Measurements from ENCODE around the gene ATP6V0B. TPM values are rescaled to one million over a fixed set of nuclear protein-coding genes. Genes with fewer than 3 reads are reported as not detected.

The ATP6V0B gene
- total RNA-seq, 1 donor from 2014 or later = 265 TPM

DNA sequence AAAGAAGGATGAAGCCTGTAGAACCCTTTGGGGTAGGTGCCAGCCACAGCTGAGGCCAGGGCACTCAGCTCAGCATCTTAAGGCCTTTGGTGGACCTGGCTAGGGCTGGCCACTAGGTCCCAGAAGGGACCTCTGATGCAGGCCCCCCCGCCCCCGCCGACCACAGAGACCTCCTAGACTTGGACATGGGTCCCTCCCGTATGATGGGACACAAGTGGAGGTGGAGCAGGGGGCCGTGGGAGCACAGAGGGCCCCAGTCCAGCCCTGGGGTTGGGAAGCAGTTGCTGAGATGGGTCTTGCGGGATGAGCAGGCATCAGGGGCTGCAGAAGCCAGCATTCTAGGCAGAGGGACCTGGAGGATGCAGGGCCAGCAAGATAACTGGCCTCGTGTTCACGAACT is 7.5 kb downstream of the ATP6V0B start:
- no peak for FAIRE-seq

GRCh38 chr1:43982808-43983207 is 8.0 kb downstream of the ATP6V0B start:
- FAIRE-seq (no peak), DNase-seq (ENCODE audit: low spot score in 2 of 2) (peak in 1 of 2 donors; percentile 52)

More for the DNA sequence above, 7.5 kb downstream of the ATP6V0B start:
- DNase-seq (ENCODE audit: low spot score in 2 of 2) = no peak

DNA sequence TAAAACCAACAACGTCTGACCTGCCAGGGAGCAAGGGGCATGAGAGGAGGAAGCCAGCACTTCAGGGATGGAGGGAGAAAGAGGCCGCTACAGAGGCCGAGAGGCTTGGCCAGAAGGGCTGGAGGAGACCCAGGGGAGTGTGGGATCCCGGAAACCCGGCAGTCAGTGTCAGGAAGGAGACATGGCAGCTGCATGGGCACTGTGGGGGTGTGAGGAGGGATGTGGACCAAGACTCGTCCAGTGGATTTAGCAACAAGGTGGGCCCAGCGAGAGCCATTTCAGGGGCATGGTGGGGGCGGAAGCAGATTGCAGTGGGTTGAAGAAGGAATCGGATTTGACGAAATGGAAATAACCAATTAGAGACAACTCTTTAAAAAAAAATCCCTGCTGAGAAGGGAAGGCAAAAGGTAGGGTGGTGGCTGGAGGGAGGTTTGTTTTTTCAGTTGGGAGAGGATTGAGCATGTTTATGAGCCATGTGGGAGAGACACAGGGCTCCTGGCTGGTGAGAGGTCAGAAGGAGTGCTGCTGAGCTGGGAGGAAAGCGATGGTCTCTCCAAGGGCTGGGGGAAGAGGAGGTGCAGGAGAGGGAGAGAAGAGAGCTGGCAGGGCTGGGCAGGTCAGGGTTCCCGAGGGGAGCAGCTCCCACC is 8.6 kb downstream of the ATP6V0B start:
- no peak for FAIRE-seq
- peak in 1 of 2 donors; percentile 43 for DNase-seq (ENCODE audit: low spot score in 2 of 2)

DNA sequence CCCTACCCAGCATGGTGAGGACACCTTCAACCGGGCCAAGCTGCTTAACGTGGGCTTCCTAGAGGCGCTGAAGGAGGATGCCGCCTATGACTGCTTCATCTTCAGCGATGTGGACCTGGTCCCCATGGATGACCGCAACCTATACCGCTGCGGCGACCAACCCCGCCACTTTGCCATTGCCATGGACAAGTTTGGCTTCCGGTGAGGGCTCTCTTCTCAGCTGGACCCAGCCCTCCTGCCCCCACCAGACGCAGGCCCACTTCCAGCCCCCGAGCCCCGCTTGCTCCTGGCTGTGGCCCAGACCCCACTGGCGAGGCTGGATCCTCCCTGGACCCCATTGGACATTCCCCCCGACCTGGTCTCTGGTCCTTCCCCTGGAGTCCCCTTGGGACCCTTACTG is 10.1 kb downstream of the ATP6V0B start:
- DNase-seq (ENCODE audit: low spot score in 2 of 2) (no peak), FAIRE-seq (no peak)

GRCh38 chr1:43985984-43986595 is 11.3 kb downstream of the ATP6V0B start:
- FAIRE-seq = no peak
- DNase-seq (ENCODE audit: low spot score in 2 of 2) = no peak

- no peak for FAIRE-seq
- DNase-seq (ENCODE audit: low spot score in 2 of 2) = no peak
Measured at GRCh38 chr1:43986712-43987111, 12.0 kb downstream of the ATP6V0B start.

- no peak for FAIRE-seq
- DNase-seq (ENCODE audit: low spot score in 2 of 2) = no peak
Measured at GRCh38 chr1:43987159-43987902, 12.6 kb downstream of the ATP6V0B start.

- DNase-seq (ENCODE audit: low spot score in 2 of 2) (no peak), FAIRE-seq (no peak)
Measured at GRCh38 chr1:43990271-43991199, 15.8 kb downstream of the ATP6V0B start.

- no peak for FAIRE-seq
Measured at GRCh38 chr1:43991200-43991475, 16.4 kb downstream of the ATP6V0B start.

DNA sequence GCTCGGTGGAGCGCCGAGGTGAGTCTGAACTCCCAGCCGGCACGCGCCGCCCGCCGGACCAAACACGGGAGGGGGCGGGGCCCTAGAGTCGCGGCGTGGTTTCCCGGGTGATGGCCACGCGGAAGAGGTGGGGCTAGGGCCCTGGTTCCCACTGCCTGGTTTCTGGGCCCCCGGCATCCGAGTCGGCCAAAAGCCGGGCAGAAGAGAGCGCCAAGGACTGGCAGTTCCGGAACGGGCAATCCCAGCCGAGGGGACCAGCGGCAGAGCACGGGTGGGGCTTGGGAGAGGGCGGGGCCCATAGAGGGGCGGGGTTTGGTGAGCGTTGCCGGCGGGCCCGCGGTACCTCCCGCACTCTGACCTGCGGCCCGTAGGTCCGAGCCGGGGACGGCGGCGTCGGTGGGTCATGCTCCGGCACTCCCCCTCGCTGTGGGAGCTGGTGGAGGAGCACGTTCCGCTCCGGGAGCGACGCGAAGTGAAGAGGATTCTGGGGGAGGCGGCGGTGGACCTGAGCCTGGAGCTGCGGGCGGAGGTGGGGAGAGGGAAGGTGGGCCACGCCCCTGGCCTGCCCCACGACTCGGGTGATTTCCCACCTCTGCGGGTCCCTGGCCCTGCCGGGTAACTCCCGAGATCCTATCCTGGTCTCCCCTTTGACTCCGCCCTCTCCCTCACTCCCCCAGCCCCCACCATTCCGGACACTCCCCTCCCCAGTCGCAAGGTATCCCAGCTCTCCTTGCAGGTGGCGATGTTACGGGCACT is 16.9 kb downstream of the ATP6V0B start, which contains the start of gene CCDC24:
Gene CCDC24 (plus strand): TSS at position 124 of the 756 bp plus-strand sequence. CDS start 280 bp downstream, at position 404.
- peak; percentile 83 to 91 for DNase-seq (ENCODE audit: low spot score in 2 of 2)
- FAIRE-seq = no peak

More at GRCh38 chr1:43991200-43991475, 16.4 kb downstream of the ATP6V0B start:
- DNase-seq (ENCODE audit: low spot score in 2 of 2) = no peak

DNA sequence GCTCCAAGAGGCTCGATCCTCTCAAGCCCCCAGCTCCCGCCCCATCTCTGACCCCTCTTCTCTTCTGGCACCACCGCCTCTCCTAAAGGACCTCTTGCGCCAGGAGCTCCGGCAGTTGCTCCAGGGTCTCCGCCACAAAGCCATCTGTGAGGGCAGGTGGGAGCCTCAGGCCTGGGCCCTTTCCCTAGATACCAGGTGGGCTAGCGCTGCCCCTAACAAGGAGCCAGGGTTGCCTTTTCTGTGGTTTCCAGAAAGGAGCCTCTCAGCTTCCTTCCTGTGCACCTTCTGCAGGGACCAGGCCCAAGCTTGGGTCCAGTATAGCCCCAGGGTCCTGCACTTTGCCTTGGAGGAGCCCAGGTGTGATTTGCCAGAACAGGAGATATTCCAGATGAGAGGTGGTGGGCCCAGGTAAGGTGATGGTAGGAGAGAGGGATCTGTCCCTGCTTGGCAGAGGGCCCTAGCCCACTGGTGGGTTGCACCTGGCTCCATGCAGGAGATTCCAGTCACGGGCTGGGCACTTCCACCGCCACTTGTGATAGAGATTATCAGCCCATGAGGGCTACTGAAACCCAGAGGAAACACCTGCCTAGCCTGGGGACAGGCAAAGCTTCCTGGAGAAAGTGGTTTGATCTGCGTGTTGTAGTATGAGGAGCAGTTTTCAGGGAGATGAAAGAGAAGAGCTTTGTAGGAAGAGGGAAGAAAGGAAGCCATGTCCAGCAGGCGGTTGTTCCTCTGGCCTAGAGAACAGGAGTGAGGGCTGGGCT is 17.7 kb downstream of the ATP6V0B start:
- no peak for FAIRE-seq

DNA sequence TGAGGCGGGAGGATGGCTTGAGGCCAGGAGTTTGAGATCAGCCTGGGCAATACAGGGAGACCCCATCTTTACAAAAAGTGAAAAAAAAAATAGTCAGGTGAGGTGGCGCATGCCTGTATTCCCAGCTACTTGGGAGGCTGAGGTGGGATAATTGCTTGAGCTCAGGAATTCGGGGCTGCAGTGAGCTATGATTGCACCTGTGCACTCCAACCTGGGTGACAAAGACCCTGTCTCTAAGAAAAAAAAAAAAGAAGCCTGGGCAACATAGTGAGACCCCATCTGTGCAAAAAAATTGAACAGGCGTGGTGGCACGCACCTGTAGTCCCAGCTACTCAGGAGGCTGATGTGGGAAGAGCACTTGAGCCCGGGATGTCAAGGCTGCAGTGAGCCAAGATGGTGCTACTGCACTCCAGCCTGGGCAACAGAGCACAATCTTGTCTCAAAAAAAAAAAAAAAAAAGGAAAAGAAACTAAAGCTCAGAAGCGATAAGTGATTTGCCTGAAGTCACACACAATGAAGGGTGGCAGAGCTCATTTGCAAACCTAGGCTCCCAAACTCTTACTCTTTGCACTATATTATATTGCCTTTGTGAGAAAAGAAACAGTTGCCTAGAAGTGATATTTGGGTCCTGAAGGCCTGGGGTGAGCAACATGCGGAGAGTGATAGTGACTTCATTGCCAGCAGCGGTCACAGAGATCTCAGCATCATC is 18.6 kb downstream of the ATP6V0B start:
- no peak for FAIRE-seq
- DNase-seq (ENCODE audit: low spot score in 2 of 2) = no peak

More for the DNA sequence above, 17.7 kb downstream of the ATP6V0B start:
- DNase-seq (ENCODE audit: low spot score in 2 of 2) = no peak

DNA sequence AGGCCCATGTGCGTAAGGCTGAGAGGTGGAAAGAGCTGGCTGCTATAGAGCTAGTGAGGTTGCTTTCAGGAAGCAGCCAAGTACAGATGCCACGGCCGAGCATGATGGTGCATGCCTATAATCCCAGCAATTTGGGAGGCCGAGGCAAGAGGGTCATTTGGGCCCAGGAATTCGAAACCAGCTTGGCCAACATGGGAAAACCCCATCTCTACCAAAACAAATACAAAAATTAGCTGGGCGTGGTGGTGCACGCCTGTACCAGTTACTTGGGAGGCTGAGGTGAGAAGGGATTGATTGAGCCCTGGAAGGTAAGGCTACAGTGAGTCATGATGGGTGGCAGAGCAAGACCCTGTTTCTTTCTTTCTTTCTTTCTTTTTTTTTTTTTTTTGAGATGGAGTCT is 19.3 kb downstream of the ATP6V0B start:
- no peak for FAIRE-seq
- no peak for DNase-seq (ENCODE audit: low spot score in 2 of 2)

GRCh38 chr1:43994794-43995790 is 20.3 kb downstream of the ATP6V0B start:
- DNase-seq (ENCODE audit: low spot score in 2 of 2) = no peak
- FAIRE-seq = no peak

- peak in 1 of 2 donors; percentile 39 for DNase-seq (ENCODE audit: low spot score in 2 of 2)
- no peak for FAIRE-seq
Measured at GRCh38 chr1:43995984-43996732, 21.4 kb downstream of the ATP6V0B start.

DNA sequence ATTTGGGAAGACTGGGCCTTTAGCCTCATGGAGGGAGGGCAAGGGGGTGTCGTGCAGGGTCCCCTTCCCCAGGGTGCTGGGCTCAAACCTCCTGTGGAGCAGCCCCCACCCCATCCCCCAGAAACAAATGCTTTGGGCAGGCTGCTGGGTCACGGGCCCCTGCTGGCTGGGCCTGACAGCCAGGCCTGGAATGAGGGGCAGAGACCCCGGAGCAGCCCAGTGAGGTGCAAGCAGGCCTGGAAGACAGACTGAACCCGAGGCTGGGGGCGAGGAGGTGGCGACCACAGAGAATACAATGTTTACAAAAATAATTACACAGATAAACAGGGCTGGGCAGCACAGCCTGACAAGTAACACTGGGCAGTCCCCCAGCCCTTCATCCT is 22.0 kb downstream of the ATP6V0B start:
- no peak for FAIRE-seq
- DNase-seq (ENCODE audit: low spot score in 2 of 2) = no peak
